HepG2 (cell line): ENCODE measurements around the gene FUT3. TPM values are rescaled to one million over a fixed set of nuclear protein-coding genes. Genes with fewer than 3 reads are reported as not detected.
A peak's percentile ranks its signal among the peaks of the same experiment; 100 is the strongest.

ENCODE experiments used
- FOXP1 ChIP-seq, 2 experiments: fragments of 450-650 bp in 1 of 2; IDR thresholded peaks; 2 replicates each; pipeline ENCODE4 v1.6.1; 2017 to 2018; ENCODE audit warnings: antibody characterized with exemption in 1 of 2
- LCORL ChIP-seq, 2 experiments: fragments of 450-650 bp in 1 of 2; sonication (generic) in 1 of 2; formaldehyde crosslinking in 1 of 2; IDR thresholded peaks; 2 replicates each; pipeline versions ENCODE4 v1.5.0 to v1.6.1; 2017 to 2020; ENCODE audit warnings: antibody characterized with exemption in 1 of 2, missing genetic modification reagents in 1 of 2
- MEIS2 ChIP-seq: sonication (generic); formaldehyde crosslinking; IDR thresholded peaks from 2 replicates; pipeline ENCODE4 v1.9.0; 2021; ENCODE audit warnings: mild to moderate bottlenecking, missing genetic modification reagents
- NR2F6 ChIP-seq, 2 experiments: IDR thresholded peaks; 2 replicates each; pipeline ENCODE4 v1.6.1; 2016; ENCODE audit warnings: antibody characterized with exemption in 1 of 2, mild to moderate bottlenecking in 1 of 2
- SIX1 ChIP-seq: sonication (generic); formaldehyde crosslinking; IDR thresholded peaks from 2 replicates; pipeline ENCODE4 v1.4.0; 2020; ENCODE audit warnings: missing genetic modification reagents, borderline replicate concordance
- SPEN ChIP-seq: sonication (generic); formaldehyde crosslinking; IDR thresholded peaks from 2 replicates; pipeline ENCODE4 v1.5.1; 2020; ENCODE audit warnings: low read depth, mild to moderate bottlenecking, missing genetic modification reagents
- TCF12 ChIP-seq, 2 experiments: fragments of 450-650 bp in 1 of 2; sonication (generic) in 1 of 2; formaldehyde crosslinking in 1 of 2; IDR thresholded peaks; 2 replicates each; pipeline versions ENCODE4 v1.6.1 to v1.8.0; 2017 to 2022; ENCODE audit warnings: antibody characterized with exemption in 1 of 2, mild to moderate bottlenecking in 1 of 2, missing genetic modification reagents in 1 of 2, moderate library complexity in 1 of 2
- TOE1 ChIP-seq: sonication (generic); formaldehyde crosslinking; IDR thresholded peaks from 2 replicates; pipeline ENCODE4 v1.4.0; 2020; ENCODE audit warnings: mild to moderate bottlenecking, missing genetic modification reagents
- ZNF556 ChIP-seq: sonication (generic); formaldehyde crosslinking; IDR thresholded peaks from 2 replicates; pipeline ENCODE4 v1.4.0; 2020; ENCODE audit warnings: mild to moderate bottlenecking, missing genetic modification reagents, borderline replicate concordance
- ZNF720 ChIP-seq: sonication (generic); formaldehyde crosslinking; IDR thresholded peaks from 2 replicates; pipeline ENCODE4 v1.4.0; 2020; ENCODE audit warnings: missing genetic modification reagents
- ZSCAN25 ChIP-seq: sonication (generic); formaldehyde crosslinking; IDR thresholded peaks from 2 replicates; pipeline ENCODE4 v1.8.0; 2022; ENCODE audit warnings: mild to moderate bottlenecking, missing genetic modification reagents
- polyA plus RNA-seq, 8 experiments: library from polyadenylated mRNA; depleted of rRNA in 3 of 8; stranded (reverse) in 7 of 8; unstranded in 1 of 8; fragments of >200 nt; fragmentation: Illumina TruSeq in 4 of 8; extraction: Trizol in 4 of 8; gene quantifications; 2 replicates each; pipeline versions ENCODE4 v1.2.1 to v1.2.3, GENCODE V29; 2011 to 2016; ENCODE audit warnings: low read depth in 4 of 8, missing spikeins in 1 of 8, mixed read lengths in 1 of 8; ENCODE audit not compliant: insufficient read depth in 1 of 8
- total RNA-seq, 5 experiments: library from RNA; depleted of rRNA; stranded (reverse); fragments of >200 nt; fragmentation: Illumina TruSeq; extraction: Trizol; gene quantifications; 2 replicates each; pipeline ENCODE4 v1.2.3, GENCODE V29; 2016; ENCODE audit warnings: low read depth in 1 of 5
- TF ChIP-seq, protein P1 (sequence below): sonication (generic); formaldehyde crosslinking; IDR thresholded peaks from 2 replicates; pipeline ENCODE4 v1.5.0; 2020; ENCODE audit warnings: mild to moderate bottlenecking, missing genetic modification reagents, borderline replicate concordance
- TF ChIP-seq, protein P2 (sequence below): sonication (generic); formaldehyde crosslinking; IDR thresholded peaks from 2 replicates; pipeline ENCODE4 v1.4.0; 2020; ENCODE audit warnings: missing genetic modification reagents
- TF ChIP-seq, protein P3 (sequence below), 2 experiments: sonication (generic) in 1 of 2; formaldehyde crosslinking in 1 of 2; IDR thresholded peaks; 2 replicates each; pipeline versions ENCODE4 v1.4.0 to v1.6.1; 2018 to 2020; ENCODE audit warnings: missing genetic modification reagents in 2 of 2, borderline replicate concordance in 1 of 2, low read depth in 1 of 2, mild to moderate bottlenecking in 1 of 2, missing biosample characterization in 1 of 2
- TF ChIP-seq, protein P4 (sequence below): sonication (generic); formaldehyde crosslinking; IDR thresholded peaks from 2 replicates; pipeline ENCODE4 v1.8.0; 2022; ENCODE audit warnings: mild to moderate bottlenecking, missing genetic modification reagents; ENCODE audit not compliant: insufficient replicate concordance
- TF ChIP-seq, protein P5 (sequence below): sonication (generic); formaldehyde crosslinking; conservative IDR thresholded peaks from 2 replicates; pipeline ENCODE4 v1.4.0; 2020; ENCODE audit warnings: missing genetic modification reagents

Gene FUT3
- total and polyA plus RNA-seq, 2 of the 13 experiments (the other 11 are each of a cell fraction or from before 2014, with no cell fraction given): 0.53 to 1.1 TPM

DNA sequence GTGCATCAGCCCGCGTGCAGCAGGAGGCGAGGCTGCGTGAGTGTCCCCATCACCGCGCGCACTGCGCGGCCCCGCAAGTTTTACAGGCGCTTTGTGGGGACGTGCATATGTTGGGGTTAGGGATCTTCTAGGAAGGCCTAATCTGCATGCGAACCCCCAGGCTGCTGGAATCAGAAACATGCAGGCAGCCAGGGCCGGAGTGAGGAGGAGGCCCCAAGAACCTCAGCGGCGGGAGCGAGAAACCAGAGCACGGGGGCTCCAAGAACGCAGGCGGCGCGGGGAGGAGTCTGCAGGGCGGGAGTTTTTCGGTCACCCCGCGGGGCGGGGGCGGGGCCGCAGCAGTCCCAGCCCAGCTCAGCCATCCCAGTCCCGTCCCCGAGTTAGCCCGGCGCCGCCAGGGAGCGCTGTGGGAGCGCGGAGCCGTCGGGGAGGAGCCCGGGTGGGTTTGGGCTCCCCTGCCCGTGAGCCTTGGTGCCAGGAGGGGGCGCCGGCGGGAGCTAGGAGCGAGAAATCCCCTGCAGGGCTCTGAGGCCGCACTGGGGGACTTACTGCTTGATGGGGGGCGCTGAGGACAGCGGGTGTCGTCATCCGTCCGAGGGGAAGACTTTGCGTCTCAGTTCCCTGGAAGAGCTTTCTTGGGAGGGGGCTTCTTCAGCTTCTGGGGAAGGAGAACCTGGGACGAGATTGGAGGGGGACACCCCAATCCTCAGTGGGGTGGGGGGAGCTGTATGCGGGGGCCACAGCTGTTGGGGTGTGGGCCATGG, 47.3 kb downstream of the FUT3 start (continued):
- TF ChIP-seq, protein P1, sequence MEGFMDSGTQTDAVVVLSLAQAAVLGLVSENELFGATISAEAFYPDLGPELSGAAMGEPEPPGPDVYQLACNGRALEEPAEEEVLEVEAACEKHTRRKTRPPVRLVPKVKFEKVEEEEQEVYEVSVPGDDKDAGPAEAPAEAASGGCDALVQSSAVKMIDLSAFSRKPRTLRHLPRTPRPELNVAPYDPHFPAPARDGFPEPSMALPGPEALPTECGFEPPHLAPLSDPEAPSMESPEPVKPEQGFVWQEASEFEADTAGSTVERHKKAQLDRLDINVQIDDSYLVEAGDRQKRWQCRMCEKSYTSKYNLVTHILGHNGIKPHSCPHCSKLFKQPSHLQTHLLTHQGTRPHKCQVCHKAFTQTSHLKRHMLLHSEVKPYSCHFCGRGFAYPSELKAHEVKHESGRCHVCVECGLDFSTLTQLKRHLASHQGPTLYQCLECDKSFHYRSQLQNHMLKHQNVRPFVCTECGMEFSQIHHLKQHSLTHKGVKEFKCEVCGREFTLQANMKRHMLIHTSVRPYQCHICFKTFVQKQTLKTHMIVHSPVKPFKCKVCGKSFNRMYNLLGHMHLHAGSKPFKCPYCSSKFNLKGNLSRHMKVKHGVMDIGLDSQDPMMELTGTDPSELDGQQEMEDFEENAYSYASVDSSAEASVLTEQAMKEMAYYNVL: 0 out of 2 replicates have a peak, but pooled peaks have one; percentile 46
- TF ChIP-seq, protein P2, sequence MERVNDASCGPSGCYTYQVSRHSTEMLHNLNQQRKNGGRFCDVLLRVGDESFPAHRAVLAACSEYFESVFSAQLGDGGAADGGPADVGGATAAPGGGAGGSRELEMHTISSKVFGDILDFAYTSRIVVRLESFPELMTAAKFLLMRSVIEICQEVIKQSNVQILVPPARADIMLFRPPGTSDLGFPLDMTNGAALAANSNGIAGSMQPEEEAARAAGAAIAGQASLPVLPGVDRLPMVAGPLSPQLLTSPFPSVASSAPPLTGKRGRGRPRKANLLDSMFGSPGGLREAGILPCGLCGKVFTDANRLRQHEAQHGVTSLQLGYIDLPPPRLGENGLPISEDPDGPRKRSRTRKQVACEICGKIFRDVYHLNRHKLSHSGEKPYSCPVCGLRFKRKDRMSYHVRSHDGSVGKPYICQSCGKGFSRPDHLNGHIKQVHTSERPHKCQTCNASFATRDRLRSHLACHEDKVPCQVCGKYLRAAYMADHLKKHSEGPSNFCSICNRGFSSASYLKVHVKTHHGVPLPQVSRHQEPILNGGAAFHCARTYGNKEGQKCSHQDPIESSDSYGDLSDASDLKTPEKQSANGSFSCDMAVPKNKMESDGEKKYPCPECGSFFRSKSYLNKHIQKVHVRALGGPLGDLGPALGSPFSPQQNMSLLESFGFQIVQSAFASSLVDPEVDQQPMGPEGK (CRISPR knock-in tag): peak; percentile 82
- TF ChIP-seq TCF12 (IDR thresholded peaks at IDR 0.05): no peak
- 0 out of 2 replicates have a peak, but pooled peaks have one; percentile 58 for TF ChIP-seq TCF12 (CRISPR knock-in tag; IDR thresholded peaks at IDR 0.05)
- TF ChIP-seq, protein P3, sequence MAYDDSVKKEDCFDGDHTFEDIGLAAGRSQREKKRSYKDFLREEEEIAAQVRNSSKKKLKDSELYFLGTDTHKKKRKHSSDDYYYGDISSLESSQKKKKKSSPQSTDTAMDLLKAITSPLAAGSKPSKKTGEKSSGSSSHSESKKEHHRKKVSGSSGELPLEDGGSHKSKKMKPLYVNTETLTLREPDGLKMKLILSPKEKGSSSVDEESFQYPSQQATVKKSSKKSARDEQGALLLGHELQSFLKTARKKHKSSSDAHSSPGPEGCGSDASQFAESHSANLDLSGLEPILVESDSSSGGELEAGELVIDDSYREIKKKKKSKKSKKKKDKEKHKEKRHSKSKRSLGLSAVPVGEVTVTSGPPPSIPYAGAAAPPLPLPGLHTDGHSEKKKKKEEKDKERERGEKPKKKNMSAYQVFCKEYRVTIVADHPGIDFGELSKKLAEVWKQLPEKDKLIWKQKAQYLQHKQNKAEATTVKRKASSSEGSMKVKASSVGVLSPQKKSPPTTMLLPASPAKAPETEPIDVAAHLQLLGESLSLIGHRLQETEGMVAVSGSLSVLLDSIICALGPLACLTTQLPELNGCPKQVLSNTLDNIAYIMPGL (CRISPR knock-in tag; IDR thresholded peaks at IDR 0.05; ENCODE audit: borderline replicate concordance in 1 of 2, low read depth in 1 of 2): peak; percentile 91 to 98; a peak in 3 of 4 replicates
- TF ChIP-seq, protein P4, sequence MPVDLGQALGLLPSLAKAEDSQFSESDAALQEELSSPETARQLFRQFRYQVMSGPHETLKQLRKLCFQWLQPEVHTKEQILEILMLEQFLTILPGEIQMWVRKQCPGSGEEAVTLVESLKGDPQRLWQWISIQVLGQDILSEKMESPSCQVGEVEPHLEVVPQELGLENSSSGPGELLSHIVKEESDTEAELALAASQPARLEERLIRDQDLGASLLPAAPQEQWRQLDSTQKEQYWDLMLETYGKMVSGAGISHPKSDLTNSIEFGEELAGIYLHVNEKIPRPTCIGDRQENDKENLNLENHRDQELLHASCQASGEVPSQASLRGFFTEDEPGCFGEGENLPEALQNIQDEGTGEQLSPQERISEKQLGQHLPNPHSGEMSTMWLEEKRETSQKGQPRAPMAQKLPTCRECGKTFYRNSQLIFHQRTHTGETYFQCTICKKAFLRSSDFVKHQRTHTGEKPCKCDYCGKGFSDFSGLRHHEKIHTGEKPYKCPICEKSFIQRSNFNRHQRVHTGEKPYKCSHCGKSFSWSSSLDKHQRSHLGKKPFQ: peak; percentile 75
- TF ChIP-seq SPEN (CRISPR knock-in tag): peak; percentile 78
- TF ChIP-seq FOXP1 (IDR thresholded peaks at IDR 0.05): no peak
- no peak for TF ChIP-seq FOXP1 (CRISPR knock-in tag; IDR thresholded peaks at IDR 0.05)
- TF ChIP-seq ZNF720 (CRISPR knock-in tag): no peak
- no peak for TF ChIP-seq NR2F6 (IDR thresholded peaks at IDR 0.05)
- TF ChIP-seq NR2F6 (CRISPR knock-in tag; IDR thresholded peaks at IDR 0.05): peak; percentile 57
- no peak for TF ChIP-seq SIX1 (CRISPR knock-in tag)
- peak; percentile 78; the same call in 1 of the 2 replicates for TF ChIP-seq ZNF556 (CRISPR knock-in tag)
- no peak for TF ChIP-seq LCORL (IDR thresholded peaks at IDR 0.05)
- peak; percentile 98 for TF ChIP-seq LCORL (CRISPR knock-in tag; IDR thresholded peaks at IDR 0.05)
- TF ChIP-seq MEIS2 (CRISPR knock-in tag): peak; percentile 52; the same call in 1 of the 2 replicates
- no peak for TF ChIP-seq TOE1 (CRISPR knock-in tag)
- TF ChIP-seq, protein P5, sequence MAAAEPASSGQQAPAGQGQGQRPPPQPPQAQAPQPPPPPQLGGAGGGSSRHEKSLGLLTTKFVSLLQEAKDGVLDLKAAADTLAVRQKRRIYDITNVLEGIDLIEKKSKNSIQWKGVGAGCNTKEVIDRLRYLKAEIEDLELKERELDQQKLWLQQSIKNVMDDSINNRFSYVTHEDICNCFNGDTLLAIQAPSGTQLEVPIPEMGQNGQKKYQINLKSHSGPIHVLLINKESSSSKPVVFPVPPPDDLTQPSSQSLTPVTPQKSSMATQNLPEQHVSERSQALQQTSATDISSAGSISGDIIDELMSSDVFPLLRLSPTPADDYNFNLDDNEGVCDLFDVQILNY: peak; percentile 66; the same call in 1 of the 2 replicates
- peak; percentile 67; the same call in 1 of the 2 replicates for TF ChIP-seq ZSCAN25 (CRISPR knock-in tag)
